ENCODE measurements around the gene PLEKHO2. TPM values are rescaled to one million over a fixed set of nuclear protein-coding genes. Genes with fewer than 3 reads are reported as not detected.
"Not testable (repeated sequence)": the region's sequence is repeated elsewhere in the genome, so short reads cannot be mapped to it uniquely, and the experiment has no call there.

Gene PLEKHO2
- polyA plus RNA-seq, 1 of the 3 experiments (the other 2 are of a cell fraction) = 7.8 TPM

DNA sequence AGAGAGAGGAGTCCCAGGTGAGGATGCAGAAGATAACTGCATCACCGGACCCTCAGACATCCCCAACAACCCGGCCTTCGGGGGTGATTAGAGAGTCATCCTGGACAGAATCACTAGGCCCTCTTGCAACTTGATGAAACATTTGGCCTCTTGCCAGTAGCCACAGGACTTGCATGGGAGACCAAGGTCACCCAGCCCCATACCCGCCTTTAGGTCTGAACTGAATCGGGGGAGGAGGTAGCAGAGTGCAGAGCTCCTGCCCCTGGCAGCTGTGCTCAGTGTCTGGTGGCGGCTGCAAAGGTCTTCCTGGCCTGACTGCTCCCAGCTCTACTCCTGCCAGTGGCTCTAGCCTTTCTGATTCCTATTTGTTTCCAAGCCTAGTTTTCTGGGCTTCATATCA is 28.6 kb upstream of the PLEKHO2 start (continued):
- TF ChIP-seq ZBTB33 (IDR thresholded peaks at IDR 0.05; ENCODE audit: borderline replicate concordance, low read depth) (no peak), RFX5 (IDR thresholded peaks at IDR 0.05; ENCODE audit: low read length) (no peak), POLR2AphosphoS5 (IDR thresholded peaks at IDR 0.05; ENCODE audit: low read depth, low read length) (no peak), GATA2 (CRISPR knock-in tag; IDR thresholded peaks at IDR 0.05) (no peak), SMC3 (IDR thresholded peaks at IDR 0.05; ENCODE audit: low read depth, low read length) (no peak; the same call in 1 of the 2 replicates), MXI1 (IDR thresholded peaks at IDR 0.05; ENCODE audit: low read depth, low read length) (peak; percentile 64; the same call in 1 of the 2 replicates), RXRA (IDR thresholded peaks at IDR 0.05; ENCODE audit: borderline replicate concordance, low read depth) (no peak), PBX3 (IDR thresholded peaks at IDR 0.05) (no peak), TEAD4 (IDR thresholded peaks at IDR 0.05; ENCODE audit: borderline replicate concordance, insufficient read depth) (no peak), CHD2 (IDR thresholded peaks at IDR 0.05; ENCODE audit: low read length, partially characterized antibody) (no peak), ELF1 (IDR thresholded peaks at IDR 0.05) (no peak), TAF1 (IDR thresholded peaks at IDR 0.05; ENCODE audit: borderline replicate concordance, low read depth, low read length) (no peak), RAD21 (IDR thresholded peaks at IDR 0.05; ENCODE audit: low read length) (peak; percentile 24; the same call in 1 of the 2 replicates), JUND (IDR thresholded peaks at IDR 0.05) (no peak), RCOR1 (IDR thresholded peaks at IDR 0.05; ENCODE audit: low read length) (peak; percentile 16; the same call in 1 of the 2 replicates), FOXJ3 (CRISPR knock-in tag; IDR thresholded peaks at IDR 0.05) (no peak)
- TF ChIP-seq, protein P1, sequence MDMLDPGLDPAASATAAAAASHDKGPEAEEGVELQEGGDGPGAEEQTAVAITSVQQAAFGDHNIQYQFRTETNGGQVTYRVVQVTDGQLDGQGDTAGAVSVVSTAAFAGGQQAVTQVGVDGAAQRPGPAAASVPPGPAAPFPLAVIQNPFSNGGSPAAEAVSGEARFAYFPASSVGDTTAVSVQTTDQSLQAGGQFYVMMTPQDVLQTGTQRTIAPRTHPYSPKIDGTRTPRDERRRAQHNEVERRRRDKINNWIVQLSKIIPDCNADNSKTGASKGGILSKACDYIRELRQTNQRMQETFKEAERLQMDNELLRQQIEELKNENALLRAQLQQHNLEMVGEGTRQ (IDR thresholded peaks at IDR 0.05; ENCODE audit: borderline replicate concordance, low read depth, low read length) = no peak

DNA sequence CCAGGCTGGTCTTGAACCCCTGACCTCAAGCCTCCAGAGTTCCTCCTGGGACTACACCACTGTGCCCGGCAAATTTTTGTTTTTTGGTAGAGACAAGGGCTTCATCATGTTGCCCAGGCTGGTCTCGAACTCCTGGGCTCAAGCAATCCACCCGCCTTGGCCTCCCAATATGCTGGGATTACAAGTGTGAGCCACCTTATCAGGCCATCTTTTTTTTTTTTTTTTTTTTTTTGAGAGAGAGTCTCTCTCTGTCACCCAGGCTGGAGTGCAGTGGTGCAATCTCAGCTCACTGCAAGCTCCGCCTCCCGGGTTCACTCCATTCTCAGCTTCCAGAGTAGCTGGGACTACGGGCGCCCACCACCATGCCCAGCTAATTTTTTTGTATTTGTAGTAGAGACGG is 27.4 kb upstream of the PLEKHO2 start:
- POLR2A ChIA-PET; H3K9me2 ChIP-seq; H4K20me1 ChIP-seq (ENCODE audit: insufficient read depth); H3K27me3 ChIP-seq (ENCODE audit: insufficient read depth); H3K4me3 ChIP-seq (ENCODE audit: low read depth in 2 of 2, low read length in 1 of 2); H3K9ac ChIP-seq; DNase-seq; H3K79me2 ChIP-seq (ENCODE audit: insufficient read depth); H3F3A ChIP-seq (replicated peaks; ENCODE audit: insufficient read depth); H3K9me3 ChIP-seq; H3K4me2 ChIP-seq; H3K36me3 ChIP-seq (replicated peaks in 1 of 2; ENCODE audit: control insufficient read depth in 1 of 2, insufficient read depth in 2 of 2, low read length in 1 of 2); H2AFZ ChIP-seq (ENCODE audit: low read depth); H3K27ac ChIP-seq (ENCODE audit: low read depth in 2 of 2, low read length in 1 of 2): not testable (repeated sequence)
- 95% methylated on average over 8 of the region's 8 CpGs for WGBS (ENCODE audit: low lambda C conversion rate)
- CTCF ChIA-PET = interaction anchor here (0.8 to 9.5 kb wide), 2 partner anchors 83 to 128 kb away, joined by 3 to 286 read pairs; no protein-coding TSS in a partner anchor
- H3K4me1 ChIP-seq (ENCODE audit: control insufficient read depth in 1 of 2, insufficient read depth in 2 of 2, low read depth in 1 of 2, low read length in 1 of 2) = peaks cover 0 to 14% of the 10 kb centered on the region in 2 experiments; a peak in 2 of 4 replicates

DNA sequence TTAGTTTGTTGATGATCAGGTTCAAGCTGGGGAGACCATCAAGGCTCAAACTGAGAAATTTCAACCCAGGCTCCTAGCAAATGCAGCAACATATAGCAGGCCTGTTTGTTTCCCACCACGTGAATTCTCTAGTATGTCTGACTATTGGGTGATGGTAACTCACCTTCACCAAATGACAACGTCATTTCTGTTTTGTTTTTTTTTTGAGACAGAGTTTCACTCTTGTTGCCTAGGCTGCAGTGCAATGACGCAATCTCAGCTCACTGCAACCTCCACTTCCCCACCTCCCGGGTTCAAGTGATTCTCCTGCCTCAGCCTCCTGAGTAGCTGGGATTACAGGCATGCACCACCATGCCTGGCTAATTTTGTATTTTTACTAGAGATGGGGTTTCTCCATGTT is 26.8 kb upstream of the PLEKHO2 start:
- ChIA-PET CTCF (interaction anchor here (1.2 to 1.8 kb wide), 3 partner anchors 83 to 86 kb away, joined by 4 to 6 read pairs (median 4); no protein-coding TSS in a partner anchor), POLR2A (interaction anchor here (1.3 kb wide), 1 partner anchor 11 kb away, joined by 6 read pairs; the partner anchor contains the start of gene PIF1)
- not testable (repeated sequence) for H3K36me3 ChIP-seq (replicated peaks in 1 of 2; ENCODE audit: control insufficient read depth in 1 of 2, insufficient read depth in 2 of 2, low read length in 1 of 2); H3K79me2 ChIP-seq (ENCODE audit: insufficient read depth); H3K27me3 ChIP-seq (ENCODE audit: insufficient read depth); H3K4me3 ChIP-seq (ENCODE audit: low read depth in 2 of 2, low read length in 1 of 2); H3K4me2 ChIP-seq; H3K27ac ChIP-seq (ENCODE audit: low read depth in 2 of 2, low read length in 1 of 2); DNase-seq; H2AFZ ChIP-seq (ENCODE audit: low read depth); H3F3A ChIP-seq (replicated peaks; ENCODE audit: insufficient read depth); H4K20me1 ChIP-seq (ENCODE audit: insufficient read depth); H3K9me2 ChIP-seq; H3K9ac ChIP-seq; H3K9me3 ChIP-seq
- H3K4me1 ChIP-seq (ENCODE audit: control insufficient read depth in 1 of 2, insufficient read depth in 2 of 2, low read depth in 1 of 2, low read length in 1 of 2) = peaks cover 0 to 14% of the 10 kb centered on the region in 2 experiments; a peak in 2 of 4 replicates
- 97% methylated on average over 4 of the region's 4 CpGs for WGBS (ENCODE audit: low lambda C conversion rate)
